ENCODE measurements around the gene CIAPIN1.
"Not testable (repeated sequence)": the region's sequence is repeated elsewhere in the genome, so short reads cannot be mapped to it uniquely, and the experiment has no call there.

Gene CIAPIN1

DNA sequence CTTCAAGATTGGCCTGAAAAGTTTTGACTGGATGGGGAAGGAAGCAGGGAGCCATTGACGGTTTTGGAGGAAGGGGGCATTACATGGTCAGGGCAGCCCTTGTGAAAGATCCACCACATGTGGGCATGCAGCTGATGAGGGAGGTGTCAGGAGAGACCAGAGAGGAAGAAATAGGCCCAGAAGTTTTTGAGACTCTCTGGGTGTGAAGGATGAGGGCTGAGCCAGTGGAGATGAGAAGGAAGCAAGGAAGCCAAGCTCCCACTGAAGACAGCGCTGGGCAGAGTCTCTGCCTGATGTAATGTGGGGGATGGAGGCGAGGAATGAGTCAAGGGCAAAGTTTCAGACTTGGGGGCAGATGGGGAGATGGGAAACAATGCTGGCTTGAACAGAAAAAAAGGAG, 42.1 kb downstream of the CIAPIN1 start:
- no peak for DNase-seq (ENCODE audit: low spot score)
- TF ChIP-seq, protein P1, sequence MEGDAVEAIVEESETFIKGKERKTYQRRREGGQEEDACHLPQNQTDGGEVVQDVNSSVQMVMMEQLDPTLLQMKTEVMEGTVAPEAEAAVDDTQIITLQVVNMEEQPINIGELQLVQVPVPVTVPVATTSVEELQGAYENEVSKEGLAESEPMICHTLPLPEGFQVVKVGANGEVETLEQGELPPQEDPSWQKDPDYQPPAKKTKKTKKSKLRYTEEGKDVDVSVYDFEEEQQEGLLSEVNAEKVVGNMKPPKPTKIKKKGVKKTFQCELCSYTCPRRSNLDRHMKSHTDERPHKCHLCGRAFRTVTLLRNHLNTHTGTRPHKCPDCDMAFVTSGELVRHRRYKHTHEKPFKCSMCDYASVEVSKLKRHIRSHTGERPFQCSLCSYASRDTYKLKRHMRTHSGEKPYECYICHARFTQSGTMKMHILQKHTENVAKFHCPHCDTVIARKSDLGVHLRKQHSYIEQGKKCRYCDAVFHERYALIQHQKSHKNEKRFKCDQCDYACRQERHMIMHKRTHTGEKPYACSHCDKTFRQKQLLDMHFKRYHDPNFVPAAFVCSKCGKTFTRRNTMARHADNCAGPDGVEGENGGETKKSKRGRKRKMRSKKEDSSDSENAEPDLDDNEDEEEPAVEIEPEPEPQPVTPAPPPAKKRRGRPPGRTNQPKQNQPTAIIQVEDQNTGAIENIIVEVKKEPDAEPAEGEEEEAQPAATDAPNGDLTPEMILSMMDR (IDR thresholded peaks at IDR 0.05): no peak
- H3K27ac ChIP-seq: no peak overlapping the region
- no peak overlapping the region for H3K4me3 ChIP-seq

DNA sequence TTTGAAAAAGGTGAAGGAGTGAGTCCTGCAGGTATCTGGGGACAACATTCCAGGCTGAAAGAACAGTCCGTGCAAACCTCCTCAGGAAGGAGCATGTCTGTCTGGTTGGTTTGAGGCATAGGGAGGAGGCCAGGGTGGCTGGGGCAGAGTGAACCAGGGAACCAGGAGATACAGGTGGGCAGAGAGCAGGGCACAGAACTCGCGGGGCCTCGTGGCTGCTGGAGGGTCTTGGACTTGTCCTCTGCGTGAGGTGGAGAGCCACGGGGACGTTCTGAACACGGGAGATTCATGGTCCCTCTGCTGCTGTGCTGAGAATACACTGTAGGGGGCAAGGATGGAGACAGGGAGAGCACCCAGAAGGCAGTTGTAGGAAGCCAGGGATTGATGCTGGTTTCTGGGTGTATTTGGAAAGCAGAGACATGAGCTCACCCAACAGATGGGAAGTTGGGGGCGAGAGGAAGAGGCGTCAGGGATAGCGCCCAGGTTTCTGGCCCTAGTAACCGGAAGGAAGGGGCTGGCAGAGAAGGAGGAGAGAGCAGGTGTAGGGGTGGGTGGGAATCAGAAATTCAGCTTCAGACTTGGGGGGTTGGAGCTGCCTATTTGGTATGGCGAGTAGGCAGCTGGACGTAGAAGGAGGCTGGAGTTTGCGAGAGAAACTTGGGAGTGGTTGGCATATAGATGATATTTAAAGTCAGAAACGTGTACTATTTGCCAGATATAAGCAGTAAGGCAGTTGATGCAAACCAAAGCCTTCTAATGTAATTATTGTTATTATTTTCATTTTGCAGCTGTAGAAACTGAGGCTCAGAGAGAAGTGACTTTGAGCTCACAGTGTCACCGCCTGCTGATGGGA, 43.0 kb downstream of the CIAPIN1 start, which contains the start of gene CCL17:
TSS of gene CCL17 (plus strand) at position 803 of the 853 bp plus-strand sequence. CDS start 9,166 bp downstream, outside the sequence.
- H3K27ac ChIP-seq: no peak within 1 kb of the TSS
- no peak within 1 kb of the TSS for H3K4me3 ChIP-seq
- DNase-seq (ENCODE audit: low spot score): no peak
- TF ChIP-seq, protein P1 (IDR thresholded peaks at IDR 0.05): no peak

DNA sequence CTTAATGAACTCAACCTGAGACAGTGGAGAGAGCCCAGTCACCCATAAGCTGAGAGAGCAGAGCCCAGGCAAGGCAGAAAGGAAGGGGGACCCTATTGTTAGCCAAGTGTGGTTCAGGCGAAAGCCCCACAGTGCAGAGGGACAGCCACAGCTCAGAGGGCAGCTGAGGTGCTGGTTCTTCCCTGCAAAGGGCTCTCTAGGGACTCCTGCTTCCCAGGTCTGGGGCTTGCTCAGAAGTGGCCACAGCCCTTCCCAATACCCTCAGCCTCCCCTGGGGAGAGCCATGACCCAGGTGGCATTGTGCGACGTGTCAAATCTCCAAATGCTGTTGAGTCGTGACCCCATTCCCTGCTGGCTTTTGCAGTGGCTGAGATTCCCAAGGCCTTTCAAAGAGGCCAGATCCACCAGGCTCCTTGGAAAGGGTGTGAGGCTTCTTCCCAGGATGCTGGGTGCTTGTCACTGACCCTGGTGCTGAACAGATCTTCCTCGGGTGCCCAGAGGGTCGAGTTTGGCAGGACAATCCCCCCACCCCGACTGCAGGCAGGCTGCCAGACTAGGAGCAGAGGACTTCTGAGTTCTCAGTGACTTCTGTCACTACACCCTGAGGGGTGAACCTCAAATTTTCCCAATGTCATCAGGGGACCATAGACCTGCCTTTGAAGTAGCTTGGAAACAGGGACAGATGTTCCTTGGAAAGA, 45.1 kb downstream of the CIAPIN1 start:
- Histone ChIP-seq H3K27ac (no peak overlapping the region), H3K4me3 (no peak overlapping the region)
- DNase-seq (ENCODE audit: low spot score): no peak
- TF ChIP-seq, protein P1 (IDR thresholded peaks at IDR 0.05): no peak

DNA sequence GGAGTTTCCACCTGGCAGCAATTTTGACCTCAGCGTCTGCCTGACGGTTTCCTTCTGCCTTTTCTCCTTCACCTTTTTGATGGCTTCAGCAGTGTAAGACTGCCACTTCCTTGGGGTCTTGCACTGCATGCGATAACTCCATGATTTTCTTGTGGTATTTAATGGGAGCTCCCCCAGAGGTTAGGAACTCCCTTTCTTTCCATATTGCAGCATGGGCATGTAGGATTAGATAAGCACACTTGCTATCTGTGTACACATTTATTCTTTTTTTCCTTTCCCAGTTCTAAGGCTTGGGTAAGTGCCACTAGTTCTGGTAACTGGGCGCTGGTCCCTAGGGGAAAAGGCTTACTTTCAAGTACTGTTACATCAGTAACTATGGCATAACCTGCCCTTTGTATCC, 49.7 kb downstream of the CIAPIN1 start:
- DNase-seq (ENCODE audit: low spot score); H3K4me3 ChIP-seq; H3K27ac ChIP-seq: not testable (repeated sequence)

DNA sequence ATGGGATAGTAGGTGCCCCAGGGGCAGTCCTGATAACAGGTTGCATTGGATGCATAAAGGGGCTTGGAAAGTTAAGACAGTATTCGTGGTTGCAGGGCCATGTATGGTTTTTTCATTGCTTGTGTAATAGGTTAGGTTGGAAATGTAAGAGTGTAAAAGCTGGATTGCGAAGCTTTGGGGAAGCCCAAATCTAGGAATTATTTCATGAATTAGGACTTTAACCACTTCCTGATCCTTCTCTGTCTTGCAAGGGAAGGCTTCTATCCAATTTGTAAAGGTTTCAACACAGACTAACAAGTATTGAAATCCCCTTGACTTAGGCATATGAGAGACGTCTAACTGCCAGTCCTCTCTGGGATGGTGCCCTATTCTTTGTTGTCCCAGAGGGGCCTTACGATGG, 50.4 kb downstream of the CIAPIN1 start:
- Histone ChIP-seq H3K27ac (no peak overlapping the region), H3K4me3 (no peak overlapping the region)
- no peak for DNase-seq (ENCODE audit: low spot score)
- TF ChIP-seq, protein P1 (IDR thresholded peaks at IDR 0.05): no peak

DNA sequence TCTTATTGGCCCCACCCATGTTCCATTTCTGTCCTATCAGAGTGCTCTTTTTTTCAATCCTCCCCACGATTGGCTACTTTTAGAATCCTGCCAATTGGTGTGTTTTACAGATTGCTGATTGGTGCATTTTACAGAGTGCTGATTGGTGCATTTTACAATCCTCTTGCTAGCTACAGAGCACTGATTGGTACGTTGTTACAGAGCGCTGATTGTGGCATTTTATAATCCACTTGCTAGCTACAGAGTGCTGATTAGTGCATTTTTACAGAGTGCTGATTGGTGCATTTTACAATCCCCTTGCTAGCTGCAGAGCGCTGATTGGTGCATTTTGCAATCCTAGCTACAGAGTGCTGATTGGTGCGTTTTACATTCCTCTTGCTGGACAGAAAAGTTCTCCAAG, 52.2 kb downstream of the CIAPIN1 start:
- Histone ChIP-seq H3K4me3 (no peak overlapping the region), H3K27ac (no peak overlapping the region)
- DNase-seq (ENCODE audit: low spot score): no peak
- TF ChIP-seq, protein P1 (IDR thresholded peaks at IDR 0.05): no peak

DNA sequence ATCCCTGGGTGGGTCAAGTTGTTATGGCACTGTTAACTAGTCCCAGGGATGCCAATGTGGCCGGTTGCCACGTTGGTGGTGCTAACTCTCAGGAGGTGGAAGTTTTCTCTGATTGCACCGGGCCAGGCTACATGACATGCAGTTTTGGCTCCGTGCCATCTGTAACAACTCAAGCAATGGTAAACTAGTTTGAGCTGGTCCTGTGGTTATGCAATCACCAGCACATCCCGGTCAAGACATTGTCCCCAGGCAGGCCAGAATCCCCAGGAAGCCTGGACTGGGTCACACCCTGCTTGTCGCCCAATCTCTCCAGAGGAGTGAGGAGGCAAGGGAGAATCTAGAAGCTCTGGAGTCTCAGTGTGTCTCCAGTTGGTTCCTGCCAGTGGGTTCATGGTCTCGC, 52.7 kb downstream of the CIAPIN1 start:
- H3K4me3 ChIP-seq: no peak overlapping the region
- no peak for DNase-seq (ENCODE audit: low spot score)
- H3K27ac ChIP-seq: no peak overlapping the region
- TF ChIP-seq, protein P1 (IDR thresholded peaks at IDR 0.05): no peak
